Ishikawa (cell line): ENCODE results near the gene IP6K1.

Experiments used
- CEBPB ChIP-seq: IDR thresholded peaks from 2 replicates; pipeline ENCODE4 v1.6.1; 2012
- CREB1 ChIP-seq: IDR thresholded peaks from 2 replicates; pipeline ENCODE4 v1.6.1; 2012; ENCODE audit warnings: low read depth
- EGR1 ChIP-seq: IDR thresholded peaks from 2 replicates; pipeline ENCODE4 v1.6.1; 2012
- EP300 ChIP-seq: IDR thresholded peaks from 2 replicates; pipeline ENCODE4 v1.6.1; 2012; ENCODE audit warnings: borderline replicate concordance
- FOXM1 ChIP-seq: IDR thresholded peaks from 2 replicates; pipeline ENCODE4 v1.6.1; 2012; ENCODE audit warnings: low read depth, borderline replicate concordance
- NFIC ChIP-seq: IDR thresholded peaks from 2 replicates; pipeline ENCODE4 v1.6.1; 2012
- RAD21 ChIP-seq: IDR thresholded peaks from 2 replicates; pipeline ENCODE4 v1.6.1; 2012; ENCODE audit warnings: low read depth
- REST ChIP-seq: IDR thresholded peaks from 2 replicates; pipeline ENCODE4 v1.6.1; 2012; ENCODE audit warnings: low read depth, mild to moderate bottlenecking
- TAF1 ChIP-seq: IDR thresholded peaks from 2 replicates; pipeline ENCODE4 v1.6.1; 2012; ENCODE audit warnings: low read depth, mild to moderate bottlenecking
- TEAD4 ChIP-seq: IDR thresholded peaks from 2 replicates; pipeline ENCODE4 v1.6.1; 2012
- ZBTB7A ChIP-seq: IDR thresholded peaks from 2 replicates; pipeline ENCODE4 v1.6.1; 2012; ENCODE audit warnings: low read depth
- TF ChIP-seq, protein P1 (sequence below): IDR thresholded peaks from 2 replicates; pipeline ENCODE4 v1.6.1; 2012

GRCh38 chr3:49787536-49787935 lies 1.2 kb upstream of the IP6K1 start:
- TF ChIP-seq, protein P1, sequence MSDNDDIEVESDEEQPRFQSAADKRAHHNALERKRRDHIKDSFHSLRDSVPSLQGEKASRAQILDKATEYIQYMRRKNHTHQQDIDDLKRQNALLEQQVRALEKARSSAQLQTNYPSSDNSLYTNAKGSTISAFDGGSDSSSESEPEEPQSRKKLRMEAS = no peak
- TF ChIP-seq ZBTB7A (no peak), REST (no peak), RAD21 (no peak), FOXM1 (no peak), EP300 (no peak), TEAD4 (no peak), TAF1 (no peak), NFIC (no peak), CREB1 (no peak), CEBPB (no peak), EGR1 (no peak)
